HG02588 (cell line): Measurements from ENCODE around the gene RGS14.
A peak's percentile ranks its signal among the peaks of the same experiment; 100 is the strongest.
"Not testable (repeated sequence)": the region's sequence is repeated elsewhere in the genome, so short reads cannot be mapped to it uniquely, and the experiment has no call there.

Experiments
- ATAC-seq: cut with Tn5 transposase; IDR thresholded peaks from one replicate; pipeline ENCODE4 v1.9.1; 2021; ENCODE audit warnings: mild to moderate bottlenecking, moderate library complexity; ENCODE audit not compliant: unreplicated experiment

RGS14 gene

GRCh38 chr5:177396807-177397206 lies 39.1 kb downstream of the RGS14 start:
- ATAC-seq = no peak

GRCh38 chr5:177397875-177398390 lies 40.2 kb downstream of the RGS14 start:
- no peak for ATAC-seq

GRCh38 chr5:177399997-177400868 lies 42.5 kb downstream of the RGS14 start, which contains the start of gene PFN3:
PFN3 (minus strand) TSS chr5:177400661; CDS start chr5:177400576, 85 bp downstream.
- no peak for ATAC-seq

GRCh38 chr5:177402271-177403043 lies 44.7 kb downstream of the RGS14 start:
- no peak for ATAC-seq

- peak; percentile 16 for ATAC-seq
These were observed 45.5 kb downstream of the RGS14 start for GRCh38 chr5:177403102-177403791.

- peak; percentile 71 for ATAC-seq
These were observed 46.3 kb downstream of the RGS14 start for GRCh38 chr5:177403792-177404640.

GRCh38 chr5:177404641-177405179 lies 47.0 kb downstream of the RGS14 start:
- no peak for ATAC-seq

- ATAC-seq = no peak
These were observed 47.6 kb downstream of the RGS14 start for GRCh38 chr5:177405312-177405711.

- ATAC-seq = no peak
These were observed 48.1 kb downstream of the RGS14 start for GRCh38 chr5:177405805-177406204.

- ATAC-seq = no peak
These were observed 51.5 kb downstream of the RGS14 start, which contains the start of gene F12 for GRCh38 chr5:177409043-177409801. F12 (minus strand) TSS chr5:177409564; CDS start chr5:177409527, 37 bp downstream.

- no peak for ATAC-seq
These were observed 52.9 kb downstream of the RGS14 start for GRCh38 chr5:177410575-177410974.

- peak; percentile 53 for ATAC-seq
These were observed 55.0 kb downstream of the RGS14 start for GRCh38 chr5:177412603-177413233.

GRCh38 chr5:177414481-177414880 lies 56.8 kb downstream of the RGS14 start:
- no peak for ATAC-seq

GRCh38 chr5:177417081-177417480 lies 59.4 kb downstream of the RGS14 start:
- ATAC-seq = not testable (repeated sequence)

- no peak for ATAC-seq
These were observed 61.3 kb downstream of the RGS14 start for GRCh38 chr5:177419046-177419445.

- ATAC-seq = not testable (repeated sequence)
These were observed 62.7 kb downstream of the RGS14 start for GRCh38 chr5:177420472-177420871.

- ATAC-seq = no peak
These were observed 63.5 kb downstream of the RGS14 start for GRCh38 chr5:177421062-177421798.
